DOHH2 (cell line): ENCODE results near the gene COL23A1.

Experiments used
- EZH2phosphoT487 ChIP-seq: fragments of 200-600 bp; sonication (generic); IDR thresholded peaks from 2 replicates; pipeline ENCODE4 v1.6.1; 2017; ENCODE audit warnings: borderline replicate concordance, mild to moderate bottlenecking, antibody characterized with exemption, low read length, moderate library complexity, mixed read lengths
- TF ChIP-seq, protein P1 (sequence below): fragments of 200-600 bp; sonication (generic); IDR thresholded peaks from one replicate; pipeline ENCODE4 v1.5.1; 2014; ENCODE audit warnings: antibody characterized with exemption, mild to moderate bottlenecking, low read depth, low read length; ENCODE audit not compliant: poor library complexity, severe bottlenecking

GRCh38 chr5:178492278-178492677 is 97.9 kb downstream of the COL23A1 start:
- TF ChIP-seq, protein P1, sequence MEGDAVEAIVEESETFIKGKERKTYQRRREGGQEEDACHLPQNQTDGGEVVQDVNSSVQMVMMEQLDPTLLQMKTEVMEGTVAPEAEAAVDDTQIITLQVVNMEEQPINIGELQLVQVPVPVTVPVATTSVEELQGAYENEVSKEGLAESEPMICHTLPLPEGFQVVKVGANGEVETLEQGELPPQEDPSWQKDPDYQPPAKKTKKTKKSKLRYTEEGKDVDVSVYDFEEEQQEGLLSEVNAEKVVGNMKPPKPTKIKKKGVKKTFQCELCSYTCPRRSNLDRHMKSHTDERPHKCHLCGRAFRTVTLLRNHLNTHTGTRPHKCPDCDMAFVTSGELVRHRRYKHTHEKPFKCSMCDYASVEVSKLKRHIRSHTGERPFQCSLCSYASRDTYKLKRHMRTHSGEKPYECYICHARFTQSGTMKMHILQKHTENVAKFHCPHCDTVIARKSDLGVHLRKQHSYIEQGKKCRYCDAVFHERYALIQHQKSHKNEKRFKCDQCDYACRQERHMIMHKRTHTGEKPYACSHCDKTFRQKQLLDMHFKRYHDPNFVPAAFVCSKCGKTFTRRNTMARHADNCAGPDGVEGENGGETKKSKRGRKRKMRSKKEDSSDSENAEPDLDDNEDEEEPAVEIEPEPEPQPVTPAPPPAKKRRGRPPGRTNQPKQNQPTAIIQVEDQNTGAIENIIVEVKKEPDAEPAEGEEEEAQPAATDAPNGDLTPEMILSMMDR = no peak
- no peak for TF ChIP-seq EZH2phosphoT487
